Activated effector memory CD4-positive, alpha-beta T cell treated with anti-CD3 and anti-CD28 coated beads, Interleukin-2, amount 50 U/mL, for 16 hours (primary cell): Measurements from ENCODE around the gene ITGA7.

Source experiments
- DNase-seq: peaks from one replicate; pipeline ENCODE4 v3.0.0-alpha.2; 2020

ITGA7 gene

GRCh38 chr12:55733021-55733555, 25.4 kb upstream of the ITGA7 start:
- DNase-seq = no peak

- DNase-seq = no peak
Measured at GRCh38 chr12:55732288-55732687, 24.6 kb upstream of the ITGA7 start.

- no peak for DNase-seq
Measured at GRCh38 chr12:55729819-55730818, 22.4 kb upstream of the ITGA7 start.

- peak; percentile 88 for DNase-seq
Measured at GRCh38 chr12:55728939-55729818, 21.5 kb upstream of the ITGA7 start, which contains the start of gene CD63. Gene CD63 (minus strand): TSS chr12:55729009. CDS start chr12:55728341, 668 bp downstream.

GRCh38 chr12:55728186-55728938, 20.7 kb upstream of the ITGA7 start:
- peak; percentile 76 for DNase-seq

GRCh38 chr12:55727643-55728185, 20.0 kb upstream of the ITGA7 start:
- no peak for DNase-seq

- no peak for DNase-seq
Measured at GRCh38 chr12:55726971-55727370, 19.3 kb upstream of the ITGA7 start.

GRCh38 chr12:55725556-55725955, 17.9 kb upstream of the ITGA7 start:
- no peak for DNase-seq

- no peak for DNase-seq
Measured at GRCh38 chr12:55724940-55725309, 17.2 kb upstream of the ITGA7 start.

- peak; percentile 87 for DNase-seq
Measured at GRCh38 chr12:55724226-55724939, 16.7 kb upstream of the ITGA7 start.

GRCh38 chr12:55723516-55724225, 16.0 kb upstream of the ITGA7 start:
- DNase-seq = no peak

GRCh38 chr12:55722948-55723347, 15.2 kb upstream of the ITGA7 start:
- no peak for DNase-seq

GRCh38 chr12:55721601-55722213, 14.0 kb upstream of the ITGA7 start:
- DNase-seq = no peak

- no peak for DNase-seq
Measured at GRCh38 chr12:55720894-55721444, 13.3 kb upstream of the ITGA7 start.

GRCh38 chr12:55720071-55720564, 12.4 kb upstream of the ITGA7 start, which contains the start of gene RDH5:
Gene RDH5 (plus strand): TSS chr12:55720393. CDS start chr12:55721185, 792 bp downstream.
- no peak for DNase-seq

- no peak for DNase-seq
Measured at GRCh38 chr12:55719371-55719770, 11.7 kb upstream of the ITGA7 start.

GRCh38 chr12:55718624-55719275, 11.0 kb upstream of the ITGA7 start:
- no peak for DNase-seq

GRCh38 chr12:55718015-55718414, 10.3 kb upstream of the ITGA7 start:
- DNase-seq = no peak
